ENCODE results near the gene ESPNL. TPM values are rescaled to one million over a fixed set of nuclear protein-coding genes. Genes with fewer than 3 reads are reported as not detected.

Gene ESPNL
- total and polyA plus RNA-seq, 2 of the 4 experiments (the other 2 are of a cell fraction) = 2.0 TPM

DNA sequence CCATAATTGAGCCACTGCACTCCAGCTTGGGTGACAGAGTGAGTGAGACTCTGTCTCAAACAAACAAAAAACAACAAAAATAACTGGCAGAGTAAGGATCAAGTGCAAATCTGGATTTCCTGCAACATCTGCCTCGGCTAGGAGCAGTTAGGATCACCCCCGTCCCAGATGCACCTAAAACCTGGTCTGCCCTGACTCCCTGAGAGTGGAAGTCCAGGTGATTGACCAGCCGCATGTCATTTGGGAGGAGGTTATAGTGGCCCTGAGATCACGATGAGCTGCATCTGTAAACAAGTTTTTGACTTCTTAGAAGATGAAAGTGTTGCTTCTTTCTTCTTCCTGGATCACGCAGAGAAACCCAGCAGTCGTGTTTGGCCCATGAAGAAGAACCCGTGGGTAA, 5.0 kb upstream of the ESPNL start:
- Histone ChIP-seq H3K4me1 (ENCODE audit: control insufficient read depth, insufficient read depth, low read length) (no peaks in the 10 kb centered on the region), H4K91ac (ENCODE audit: insufficient read depth, low read depth, low read length) (no peak overlapping the region), H2AK9ac (replicated peaks; ENCODE audit: low read depth, low read length, poor library complexity) (no peak overlapping the region), H3K23ac (ENCODE audit: low read depth, low read length) (no peak overlapping the region), H3K27me3 (ENCODE audit: control insufficient read depth, insufficient read depth, low read length) (no peaks in the 10 kb centered on the region), H4K8ac (ENCODE audit: low read depth in 2 of 2, low read length in 2 of 2) (no peak overlapping the region), H3K4ac (ENCODE audit: low read depth, low read length) (no peak overlapping the region), H2BK15ac (ENCODE audit: low read depth, low read length) (no peak overlapping the region), H3K36me3 (ENCODE audit: control insufficient read depth, insufficient read depth, low read length) (peaks cover 4% of the 10 kb centered on the region; the same call in 1 of the 2 replicates), H2BK120ac (ENCODE audit: low read depth, low read length) (no peak overlapping the region), H3K4me2 (ENCODE audit: low read depth, low read length) (no peak overlapping the region), H4K20me1 (ENCODE audit: insufficient read depth, low read length) (no peaks in the 10 kb centered on the region), H3K18ac (ENCODE audit: low read depth, low read length) (no peak overlapping the region), H3K56ac (ENCODE audit: extremely low read depth, insufficient read depth, low read length) (no peak overlapping the region), H3K27ac (ENCODE audit: insufficient read depth, low read length) (no peak overlapping the region), H4K5ac (ENCODE audit: low read depth, low read length) (no peak overlapping the region), H3K9me3 (ENCODE audit: control insufficient read depth, insufficient read depth, low read length) (no peaks in the 10 kb centered on the region), H3K14ac (replicated peaks; ENCODE audit: low read depth, low read length) (no peak overlapping the region), H2BK5ac (ENCODE audit: low read depth, low read length, poor library complexity, severe bottlenecking) (no peak overlapping the region), H3K9me1 (ENCODE audit: insufficient read depth, low read length) (no peaks in the 10 kb centered on the region), H3K79me1 (ENCODE audit: low read depth in 1 of 2, low read length in 2 of 2) (no peaks in the 10 kb centered on the region), H2AK5ac (ENCODE audit: low read depth, low read length) (no peak overlapping the region), H2BK20ac (ENCODE audit: low read depth, low read length) (no peak overlapping the region), H3K4me3 (ENCODE audit: insufficient read depth, low read depth, low read length) (no peak overlapping the region), H2AFZ (replicated peaks; ENCODE audit: low read length, poor library complexity) (no peak overlapping the region), H3K9ac (ENCODE audit: low read depth, low read length) (no peak overlapping the region)
- dilution Hi-C loops (cut with HindIII; ENCODE audit: low sequenced_read_pairs, unreplicated experiment) = no loop called here
- BruUV-seq (replicated peaks) = no TSS peak
- DNase-seq (no peak), ATAC-seq (ENCODE audit: low read depth) (no peak)
- intact Hi-C loops (cut with micrococcal nuclease) = no loop called here
- WGBS, 2 experiments (ENCODE audit: extremely low coverage in 2 of 2, insufficient read length in 1 of 2) = 95% methylated on average over 6 of the region's 7 CpGs; no CpG with 5 or more reads in 1 of the 2 experiments
- TF ChIP-seq ELK1 (IDR thresholded peaks at IDR 0.05; ENCODE audit: borderline replicate concordance, low read depth, low read length) (no peak), CHD1 (IDR thresholded peaks at IDR 0.05; ENCODE audit: low read depth, low read length) (no peak), MXI1 (IDR thresholded peaks at IDR 0.05; ENCODE audit: borderline replicate concordance, low read depth, low read length) (no peak), MAFK (IDR thresholded peaks at IDR 0.05; ENCODE audit: low read depth, low read length) (no peak), CEBPB (IDR thresholded peaks at IDR 0.05; ENCODE audit: low read depth, low read length) (no peak), RFX5 (IDR thresholded peaks at IDR 0.05; ENCODE audit: low read depth, low read length) (no peak), NFE2L2 (IDR thresholded peaks at IDR 0.05; ENCODE audit: low read depth, low read length) (no peak), FOS (IDR thresholded peaks at IDR 0.05; ENCODE audit: low read depth, low read length) (no peak), RAD21 (IDR thresholded peaks at IDR 0.05; ENCODE audit: low read length) (no peak), MAZ (IDR thresholded peaks at IDR 0.05; ENCODE audit: borderline replicate concordance, low read depth, low read length) (no peak), BHLHE40 (IDR thresholded peaks at IDR 0.05; ENCODE audit: low read depth, low read length) (no peak), POLR2A (IDR thresholded peaks at IDR 0.05; ENCODE audit: low read depth, low read length) (no peak), SMC3 (IDR thresholded peaks at IDR 0.05; ENCODE audit: low read depth, low read length) (no peak), USF2 (IDR thresholded peaks at IDR 0.05; ENCODE audit: low read depth, low read length) (no peak), RCOR1 (IDR thresholded peaks at IDR 0.05; ENCODE audit: insufficient replicate concordance, low read length) (no peak)
- TF ChIP-seq, protein P1, sequence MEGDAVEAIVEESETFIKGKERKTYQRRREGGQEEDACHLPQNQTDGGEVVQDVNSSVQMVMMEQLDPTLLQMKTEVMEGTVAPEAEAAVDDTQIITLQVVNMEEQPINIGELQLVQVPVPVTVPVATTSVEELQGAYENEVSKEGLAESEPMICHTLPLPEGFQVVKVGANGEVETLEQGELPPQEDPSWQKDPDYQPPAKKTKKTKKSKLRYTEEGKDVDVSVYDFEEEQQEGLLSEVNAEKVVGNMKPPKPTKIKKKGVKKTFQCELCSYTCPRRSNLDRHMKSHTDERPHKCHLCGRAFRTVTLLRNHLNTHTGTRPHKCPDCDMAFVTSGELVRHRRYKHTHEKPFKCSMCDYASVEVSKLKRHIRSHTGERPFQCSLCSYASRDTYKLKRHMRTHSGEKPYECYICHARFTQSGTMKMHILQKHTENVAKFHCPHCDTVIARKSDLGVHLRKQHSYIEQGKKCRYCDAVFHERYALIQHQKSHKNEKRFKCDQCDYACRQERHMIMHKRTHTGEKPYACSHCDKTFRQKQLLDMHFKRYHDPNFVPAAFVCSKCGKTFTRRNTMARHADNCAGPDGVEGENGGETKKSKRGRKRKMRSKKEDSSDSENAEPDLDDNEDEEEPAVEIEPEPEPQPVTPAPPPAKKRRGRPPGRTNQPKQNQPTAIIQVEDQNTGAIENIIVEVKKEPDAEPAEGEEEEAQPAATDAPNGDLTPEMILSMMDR (conservative IDR thresholded peaks at IDR 0.05; ENCODE audit: low read depth, low read length) = no peak
- POLR2A ChIA-PET (ENCODE audit: unreplicated experiment) = no interaction called here
- CTCF ChIA-PET = interaction anchor here (0.7 kb wide), 1 partner anchor 71 kb away, joined by 3 read pairs; no protein-coding TSS in a partner anchor
- in situ Hi-C loops (cut with MboI; ENCODE audit: low sequenced_read_pairs) = no loop called here

All from IMR-90 (cell line).